HG02938 (cell line): ENCODE data around the gene PIK3R5.

Source experiments
- ATAC-seq: cut with Tn5 transposase; IDR thresholded peaks from one replicate; pipeline ENCODE4 v1.9.1; 2021; ENCODE audit warnings: mild to moderate bottlenecking, moderate library complexity; ENCODE audit not compliant: unreplicated experiment

PIK3R5 gene

DNA sequence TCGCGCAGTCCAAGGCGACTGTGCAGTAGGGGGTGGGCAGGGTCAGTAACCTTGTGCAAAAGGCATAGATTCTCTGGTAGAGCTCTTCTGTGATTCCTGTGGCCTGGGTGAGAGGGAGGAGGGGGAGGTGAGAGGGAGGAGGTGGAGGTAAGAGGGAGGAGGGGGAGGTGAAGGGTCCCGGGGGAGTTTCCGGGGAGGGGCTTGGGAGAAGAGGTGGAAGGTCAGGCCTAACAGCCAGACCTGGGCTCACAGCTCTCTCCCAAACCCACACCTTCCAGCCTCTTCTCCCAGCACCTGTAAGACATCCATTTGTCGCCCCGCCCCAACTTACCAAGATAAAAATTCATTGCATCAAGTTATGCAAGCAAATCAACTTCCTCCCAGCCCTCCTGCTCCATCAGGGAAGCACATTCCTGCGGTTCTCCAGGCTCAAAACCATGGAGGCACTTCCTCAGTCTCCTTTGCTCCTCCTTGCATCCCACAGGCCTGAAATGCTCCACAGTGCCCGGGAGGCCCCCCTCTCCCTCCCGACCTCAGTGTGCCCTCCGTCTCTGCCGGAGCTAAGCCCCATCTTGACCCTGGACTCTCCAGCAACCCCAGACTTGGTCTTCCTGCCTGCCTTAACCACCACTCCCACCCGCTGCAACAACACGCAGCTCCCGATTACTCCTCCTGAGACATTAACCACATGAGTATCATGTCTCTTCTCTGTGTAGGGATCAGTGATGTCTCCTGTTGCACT, 128.5 kb downstream of the PIK3R5 start:
- no peak for ATAC-seq

DNA sequence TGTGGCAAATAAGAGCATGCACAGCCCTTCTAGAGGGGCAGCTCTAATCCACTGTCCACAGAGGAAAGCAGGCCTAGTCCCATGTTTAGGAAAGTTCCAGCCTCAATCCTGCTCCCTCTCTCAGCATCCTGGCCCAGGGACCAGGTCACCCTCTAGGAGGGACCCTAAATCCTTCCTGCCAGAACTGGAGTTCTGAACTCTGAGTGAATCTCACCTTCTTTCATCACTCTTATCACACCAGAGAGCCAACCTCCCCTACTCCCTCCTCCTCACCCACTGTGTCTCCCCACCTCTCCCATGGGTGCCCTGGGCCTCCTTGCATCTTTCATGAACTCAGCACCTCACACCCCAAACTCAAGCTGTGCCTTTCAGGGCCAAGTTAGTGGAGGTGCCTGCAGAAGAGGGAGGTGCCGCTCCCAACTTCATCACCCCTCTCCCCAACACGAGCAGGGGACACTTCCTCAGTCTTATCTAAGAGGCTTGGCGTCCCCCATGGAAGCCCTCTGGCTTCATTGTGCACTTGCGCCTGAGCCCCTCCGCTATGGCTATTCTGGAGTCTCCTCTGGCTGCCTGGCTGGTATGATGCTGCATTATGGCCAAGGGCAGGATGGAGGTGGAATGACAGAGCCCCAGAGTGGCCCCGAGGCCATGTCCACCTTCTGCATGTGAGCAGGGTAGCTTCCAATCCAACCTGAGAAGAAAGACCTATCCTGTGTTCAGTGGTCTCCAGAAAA, 129.7 kb downstream of the PIK3R5 start:
- no peak for ATAC-seq

DNA sequence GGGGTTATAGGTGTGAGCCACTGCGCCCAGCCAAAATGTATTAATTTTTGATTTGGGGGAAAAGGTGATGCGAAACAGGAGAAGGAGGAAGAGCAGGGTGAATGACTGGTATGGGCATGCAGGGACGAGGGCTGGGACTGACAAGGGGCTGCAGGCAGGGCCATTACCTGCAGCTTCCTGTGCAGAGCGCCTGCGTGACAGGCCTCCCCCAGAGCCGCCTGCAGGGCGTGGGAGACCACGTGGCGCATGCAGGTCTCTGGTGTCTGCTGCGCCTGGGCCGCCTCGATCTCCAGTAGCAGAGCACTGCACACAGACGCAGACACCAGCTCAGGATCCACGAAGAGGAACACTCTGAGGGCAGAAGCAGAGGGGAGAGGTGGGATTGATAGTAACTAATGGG, 130.4 kb downstream of the PIK3R5 start:
- ATAC-seq = no peak

DNA sequence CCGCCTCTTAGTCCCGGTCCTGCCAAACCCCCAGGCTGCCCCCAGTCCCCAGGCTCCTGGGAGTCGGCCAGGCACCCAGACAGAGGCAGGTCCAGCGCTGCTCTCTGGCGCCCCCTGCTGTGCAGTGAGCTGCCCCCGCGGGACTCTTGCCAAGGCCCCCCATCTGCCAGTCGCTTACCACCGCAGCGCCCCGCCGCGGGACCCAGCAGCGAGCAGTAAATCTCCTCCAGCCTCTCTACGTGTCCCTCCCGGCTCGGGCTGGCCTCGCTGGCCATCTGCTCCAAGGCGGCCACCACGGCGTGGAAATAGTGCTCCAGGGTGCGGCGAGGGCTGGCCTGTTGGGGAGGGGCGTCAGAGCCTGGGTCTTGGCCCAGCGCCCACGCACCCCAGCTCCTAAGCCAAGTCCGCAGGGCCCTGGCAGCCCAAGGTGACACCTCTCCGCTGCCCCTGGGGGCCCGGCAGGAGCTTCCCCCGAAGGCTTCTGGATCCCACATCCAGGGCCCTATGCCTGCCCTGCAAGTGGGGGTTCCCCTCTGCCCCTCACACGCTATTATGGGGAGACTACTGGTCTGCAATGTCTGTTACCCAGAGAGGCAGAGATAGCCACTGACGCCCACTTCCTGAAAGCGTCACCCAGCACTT, 132.7 kb downstream of the PIK3R5 start:
- ATAC-seq = no peak

DNA sequence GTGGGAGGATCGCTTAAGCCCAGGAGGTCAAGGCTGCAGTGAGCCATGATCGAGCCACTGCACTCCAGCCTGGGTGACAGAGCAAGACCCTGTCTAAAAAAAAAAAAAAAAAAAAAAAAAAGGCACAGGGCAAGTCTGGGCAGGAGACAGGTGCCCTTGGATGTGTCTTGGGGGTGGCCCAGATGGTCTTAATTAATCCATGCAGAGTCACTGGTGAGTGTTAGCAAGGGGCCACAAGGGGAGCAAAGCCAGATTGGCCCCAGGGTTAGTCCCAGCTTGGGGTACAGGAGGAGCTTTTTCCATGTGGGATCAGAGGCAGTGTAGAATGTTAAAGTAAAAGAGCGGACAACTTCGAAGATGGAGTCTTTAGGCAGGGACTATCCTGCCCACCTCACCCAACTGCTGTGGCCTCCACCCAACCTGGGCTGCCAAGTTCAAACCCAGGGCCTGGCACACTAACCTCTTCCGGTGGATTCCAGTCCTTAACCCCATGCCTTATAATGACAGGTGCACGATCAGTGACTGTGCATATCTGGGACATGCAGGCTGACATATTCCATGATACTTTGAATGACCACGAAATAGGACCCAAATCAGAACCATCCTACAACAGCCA, 134.2 kb downstream of the PIK3R5 start:
- no peak for ATAC-seq

DNA sequence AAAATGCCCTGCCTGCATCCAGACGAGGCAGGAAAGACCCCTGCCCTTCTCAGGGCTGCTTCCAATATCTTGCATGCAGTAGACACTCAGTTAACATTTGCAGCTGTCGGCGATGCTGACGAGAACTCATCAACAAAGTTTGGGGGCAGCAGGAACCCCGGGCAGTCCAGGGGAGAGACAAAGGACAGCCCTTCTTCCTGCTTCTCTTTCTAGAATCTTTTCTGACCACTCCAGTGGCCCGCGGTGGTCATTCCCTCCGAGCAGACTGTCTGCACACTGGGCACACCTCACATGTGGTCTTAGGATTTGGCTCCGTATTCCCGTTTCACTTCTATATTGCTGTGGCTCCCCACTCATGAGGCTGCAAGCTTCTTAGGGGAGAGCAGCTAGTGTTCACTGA, 135.4 kb downstream of the PIK3R5 start:
- no peak for ATAC-seq

DNA sequence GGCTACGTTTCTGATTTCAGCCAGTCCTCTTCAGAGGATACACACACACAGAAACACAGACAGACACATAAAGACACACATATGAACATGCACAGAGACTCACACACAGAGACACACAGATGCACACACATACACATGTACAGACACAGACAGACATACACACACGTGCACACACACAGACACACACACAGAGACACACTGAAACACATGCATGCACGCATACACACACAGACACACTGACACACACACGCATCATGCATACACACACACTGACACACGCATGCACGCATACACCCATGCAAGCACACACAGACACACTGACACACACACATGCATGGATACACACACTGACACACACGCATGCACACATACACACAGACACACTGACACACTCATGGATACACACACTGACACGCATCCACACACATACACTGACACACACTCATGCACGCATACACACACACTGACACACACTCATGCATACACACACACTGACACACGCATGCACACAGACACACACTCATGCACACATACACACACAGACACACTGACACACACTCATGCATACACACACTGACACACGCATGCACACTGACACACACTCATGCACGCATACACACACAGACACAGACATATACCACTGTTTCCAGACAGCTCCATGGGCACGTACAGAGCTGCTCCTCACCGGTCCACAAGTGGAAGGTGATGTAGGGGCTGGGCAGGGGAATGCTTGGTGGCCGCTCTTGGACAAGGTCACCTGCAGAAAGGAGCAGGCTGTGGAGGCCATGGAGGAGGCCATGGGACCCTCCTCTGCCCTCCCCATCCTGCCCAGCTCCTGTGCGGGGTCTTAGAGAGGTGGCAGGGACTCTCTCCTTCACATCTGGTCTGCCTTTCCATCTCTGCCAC, 136.2 kb downstream of the PIK3R5 start:
- no peak for ATAC-seq
